ENCODE data around the gene PLIN5.

PLIN5 gene

DNA sequence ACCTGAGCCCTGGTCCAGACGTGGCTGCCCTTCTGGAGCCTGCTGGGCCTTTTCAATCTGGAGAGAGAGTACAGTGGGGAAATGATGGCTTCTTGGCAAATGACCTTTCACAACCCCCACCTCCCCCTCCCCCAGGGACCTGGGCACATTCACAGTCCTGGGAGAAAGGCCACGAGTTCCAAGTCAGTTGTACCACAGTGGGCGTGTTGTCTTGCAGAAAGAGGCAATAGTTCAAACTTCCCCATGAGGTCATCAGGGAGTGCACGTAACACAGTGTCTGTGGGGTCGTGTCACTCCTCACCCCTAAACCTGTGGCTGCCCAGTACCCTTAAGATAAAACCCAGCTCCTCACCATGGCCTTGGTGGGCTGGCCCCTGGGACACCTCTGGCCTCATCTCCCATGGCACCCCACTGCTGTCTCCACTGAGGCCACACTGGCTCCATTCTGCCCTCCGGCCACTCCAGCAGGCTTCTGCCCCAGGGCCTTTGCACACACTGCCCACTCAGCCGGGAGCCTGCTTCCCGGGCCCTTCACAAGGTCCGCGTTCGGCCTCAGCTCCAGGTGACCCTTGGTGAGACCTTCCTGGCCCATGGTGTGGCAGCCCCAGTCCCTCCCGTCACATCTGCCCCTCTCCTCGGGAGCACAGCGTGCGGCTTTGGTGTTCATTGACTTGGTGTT is 30.0 kb downstream of the PLIN5 start:
- DNase-seq (peak; percentile 16), ATAC-seq (no peak)

DNA sequence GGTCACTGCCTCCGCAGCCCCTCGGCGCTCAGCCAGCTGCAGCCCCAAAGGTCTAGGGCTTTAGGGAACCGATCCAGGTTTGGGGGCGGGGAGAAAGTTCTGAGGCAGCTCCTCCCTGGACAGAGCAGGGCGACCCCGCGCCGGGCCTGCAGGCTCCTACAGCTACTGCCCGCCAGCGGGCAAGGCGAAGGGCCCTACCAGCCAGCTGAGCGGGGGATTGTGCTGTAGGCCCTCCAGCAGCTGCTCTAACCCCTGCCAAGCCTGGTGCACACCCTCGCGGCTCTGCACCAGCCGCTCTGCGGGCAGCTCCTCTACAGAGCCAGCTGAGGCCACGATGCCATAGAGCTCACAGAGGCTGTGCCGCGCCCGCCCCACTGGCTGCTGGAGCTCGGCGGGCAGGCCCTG is 30.7 kb downstream of the PLIN5 start:
- ATAC-seq (no peak), DNase-seq (no peak)

GRCh38 chr19:4503825-4504170 is 31.2 kb downstream of the PLIN5 start:
- ATAC-seq (no peak), DNase-seq (no peak)

DNA sequence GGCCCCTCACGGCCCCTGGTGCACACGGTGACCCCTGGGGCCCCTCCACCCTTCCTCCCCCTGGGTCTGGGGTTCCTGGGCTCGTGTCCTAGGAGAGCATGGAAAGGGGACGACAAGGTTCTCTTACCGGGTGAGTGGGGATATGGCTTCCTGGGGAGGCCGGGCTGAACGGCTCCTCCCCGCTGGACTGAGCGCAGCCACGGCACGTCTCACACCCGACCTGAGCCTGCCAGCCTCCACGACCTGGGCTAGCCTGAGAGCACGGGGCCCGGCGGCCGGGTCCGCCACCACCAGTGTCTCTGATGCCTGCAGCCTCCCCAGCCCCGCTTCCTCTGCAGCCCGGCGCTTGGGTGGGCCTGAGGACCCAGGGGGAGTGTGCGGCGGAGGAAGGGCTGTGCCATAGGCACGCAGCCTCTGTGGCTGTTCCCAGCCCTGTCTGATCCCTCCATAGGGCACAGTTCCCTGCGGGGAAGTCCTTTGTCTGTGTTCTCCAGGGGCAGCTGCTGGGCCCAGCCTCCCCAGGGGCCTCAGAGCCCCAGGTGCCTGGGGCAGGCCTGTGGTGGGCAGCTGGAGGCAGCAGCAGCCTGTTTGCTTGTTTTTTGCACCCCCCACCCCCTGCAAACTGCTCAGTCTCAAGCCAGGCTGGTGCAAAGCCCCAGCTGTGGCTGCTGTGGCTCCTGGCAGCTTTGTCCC is 31.7 kb downstream of the PLIN5 start:
- ATAC-seq (no peak), DNase-seq (no peak)

- ATAC-seq (no peak), DNase-seq (no peak)
Observed at GRCh38 chr19:4502282-4503131, 32.5 kb downstream of the PLIN5 start.

DNA sequence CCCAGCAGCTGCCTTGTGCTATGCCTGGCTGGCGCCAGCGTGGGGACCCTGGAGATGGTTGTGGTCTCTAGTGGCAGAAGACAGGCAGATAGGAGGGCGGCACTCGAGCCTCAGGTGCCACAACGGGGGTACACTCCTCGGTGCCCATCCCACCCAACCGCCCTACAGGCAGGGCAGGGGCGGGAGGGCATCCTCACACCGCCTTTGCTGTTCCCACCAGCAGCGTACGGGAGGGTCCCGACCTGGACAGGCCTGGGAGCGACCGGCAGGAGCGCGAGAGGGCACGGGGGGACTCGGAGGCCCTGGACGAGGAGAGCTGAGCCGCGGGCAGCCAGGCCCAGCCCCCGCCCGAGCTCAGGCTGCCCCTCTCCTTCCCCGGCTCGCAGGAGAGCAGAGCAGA is 33.3 kb downstream of the PLIN5 start:
- ATAC-seq (no peak), DNase-seq (no peak)

DNA sequence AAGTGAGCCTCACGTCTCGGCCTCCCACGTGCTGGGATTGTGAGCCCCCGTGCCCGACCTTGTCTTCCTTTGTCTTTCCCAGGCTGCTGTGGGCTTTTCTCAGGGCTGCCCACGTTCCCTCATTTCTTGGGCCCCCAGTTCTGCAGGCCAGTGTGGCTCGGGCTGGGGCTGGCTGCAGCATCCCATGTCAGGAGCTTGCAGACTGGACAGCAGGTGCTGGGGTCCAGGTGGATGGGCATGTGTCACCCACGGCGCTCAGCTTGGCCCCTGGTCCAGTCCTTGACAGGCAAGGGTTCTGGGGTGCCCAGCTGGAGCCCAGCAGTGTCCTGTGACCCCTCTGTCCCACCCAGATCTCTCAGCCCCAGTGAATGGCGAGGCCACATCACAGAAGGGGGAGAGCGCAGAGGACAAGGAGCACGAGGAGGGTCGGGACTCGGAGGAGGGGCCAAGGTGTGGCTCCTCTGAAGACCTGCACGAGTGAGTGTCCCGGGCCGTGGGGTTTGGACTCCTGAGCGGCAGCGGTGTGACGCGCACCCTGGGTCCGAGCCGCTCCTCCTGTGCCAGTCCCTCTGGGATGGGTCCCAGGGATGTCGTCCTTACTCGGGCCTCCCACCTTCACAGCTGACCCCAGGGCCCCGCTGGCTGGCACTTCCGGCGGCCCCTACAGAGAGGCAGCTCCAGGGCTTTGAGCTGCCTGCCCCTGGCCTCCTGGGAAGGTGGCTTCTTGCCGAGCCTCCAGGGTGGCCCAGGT is 34.0 kb downstream of the PLIN5 start:
- DNase-seq: no peak
- ATAC-seq: no peak

- no peak for ATAC-seq
- DNase-seq: no peak
Observed at GRCh38 chr19:4499855-4500254, 35.2 kb downstream of the PLIN5 start.

- ATAC-seq: no peak
- DNase-seq: no peak
Observed at GRCh38 chr19:4499318-4499717, 35.7 kb downstream of the PLIN5 start.

- no peak for DNase-seq
- no peak for ATAC-seq
Observed at GRCh38 chr19:4498694-4499093, 36.3 kb downstream of the PLIN5 start.

- no peak for DNase-seq
- ATAC-seq: no peak
Observed at GRCh38 chr19:4497770-4498389, 37.1 kb downstream of the PLIN5 start.

- ATAC-seq (no peak), DNase-seq (no peak)
Observed at GRCh38 chr19:4496304-4496703, 38.7 kb downstream of the PLIN5 start.

DNA sequence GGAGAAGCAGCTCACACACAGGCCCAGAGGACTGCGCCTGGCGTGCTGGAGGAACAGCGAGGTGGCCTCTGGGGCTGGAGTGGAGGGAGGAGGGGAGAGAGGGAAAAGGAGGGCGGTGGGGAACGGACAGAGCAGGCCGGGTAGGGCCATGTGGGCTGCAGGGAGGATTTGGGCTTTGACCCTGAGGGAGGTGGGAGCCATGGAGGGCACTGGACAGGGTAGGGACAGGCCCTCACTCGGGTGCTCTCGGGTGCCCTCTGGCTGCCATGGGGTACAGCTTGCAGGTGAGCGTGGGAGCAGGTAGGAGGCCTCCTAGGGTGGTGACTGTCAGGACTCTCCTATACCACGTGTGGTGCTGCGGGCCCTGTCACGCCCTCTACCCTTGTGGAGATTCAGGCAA is 39.6 kb downstream of the PLIN5 start:
- no peak for DNase-seq
- no peak for ATAC-seq

GRCh38 chr19:4494691-4495064 is 40.3 kb downstream of the PLIN5 start:
- ATAC-seq (no peak), DNase-seq (no peak)

GRCh38 chr19:4493929-4494690 is 40.9 kb downstream of the PLIN5 start:
- ATAC-seq (no peak), DNase-seq (no peak)

GRCh38 chr19:4493104-4493928 is 41.7 kb downstream of the PLIN5 start:
- DNase-seq: no peak
- ATAC-seq: no peak

DNA sequence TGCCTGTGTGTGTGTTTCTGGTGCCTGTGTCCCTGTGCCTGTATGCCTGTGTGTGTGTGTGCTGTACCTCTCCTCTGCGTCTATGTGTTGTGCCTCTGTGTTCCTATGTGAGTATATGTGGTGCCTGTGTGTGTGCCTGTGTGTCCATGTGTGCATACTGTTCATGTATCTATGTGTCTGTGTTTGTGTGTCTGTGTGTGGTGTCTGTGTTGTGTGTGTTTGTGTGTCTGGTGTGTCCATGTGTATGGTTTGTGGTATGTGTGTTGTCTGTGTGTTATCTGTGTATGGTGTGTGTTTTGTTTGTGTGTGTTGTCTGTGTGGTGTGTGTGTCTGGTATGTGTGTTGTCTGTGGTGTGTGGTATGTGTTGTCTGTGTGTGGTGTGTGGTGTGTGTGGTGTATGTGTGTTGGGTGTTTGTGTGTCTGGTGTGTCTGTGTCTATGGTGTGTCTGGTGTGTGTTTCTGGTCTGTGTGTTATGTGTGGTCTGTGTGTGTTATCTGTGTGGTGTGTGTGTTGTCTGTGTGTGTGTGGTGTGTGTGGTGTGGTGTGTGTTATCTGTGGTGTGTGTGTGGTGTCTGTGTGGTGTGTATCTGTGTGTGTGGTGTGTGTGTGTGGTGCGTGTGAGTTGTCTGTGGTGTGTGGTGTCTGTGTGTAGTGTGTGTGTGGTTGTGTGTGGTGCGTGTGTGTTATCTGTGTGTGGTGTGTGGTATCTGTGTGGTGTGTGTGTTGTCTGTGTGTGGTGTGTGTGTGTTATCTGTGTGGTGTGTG is 42.5 kb downstream of the PLIN5 start:
- DNase-seq (no peak), ATAC-seq (no peak)

- ATAC-seq: no peak
- DNase-seq: no peak
Observed at GRCh38 chr19:4491446-4491845, 43.6 kb downstream of the PLIN5 start.

DNA sequence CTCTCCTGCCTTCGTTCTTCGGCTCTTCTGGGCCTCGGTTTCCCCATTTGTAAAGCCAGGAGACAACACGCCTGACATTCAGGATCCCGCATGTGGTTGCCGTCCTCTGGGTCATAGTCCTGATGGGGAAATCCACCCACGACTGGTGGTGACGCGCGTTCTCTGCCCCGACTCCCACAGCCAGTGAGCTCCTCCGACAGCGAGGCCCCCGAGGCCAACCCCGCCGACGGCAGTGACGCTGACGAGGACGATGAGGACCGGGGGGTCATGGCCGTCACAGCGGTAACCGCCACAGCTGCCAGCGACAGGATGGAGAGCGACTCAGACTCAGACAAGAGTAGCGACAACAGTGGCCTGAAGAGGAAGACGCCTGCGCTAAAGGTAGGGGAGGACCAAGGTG is 46.5 kb downstream of the PLIN5 start:
- ATAC-seq (no peak), DNase-seq (no peak)

GRCh38 chr19:4487572-4487971 is 47.5 kb downstream of the PLIN5 start:
- no peak for DNase-seq
- no peak for ATAC-seq
